ENCODE results near the gene YPEL5.

Gene YPEL5

GRCh38 chr2:30165050-30165520 is 18.3 kb downstream of the YPEL5 start:
- Mint-ChIP-seq H3K27me3 (no peaks in the 10 kb centered on the region), H3K9me3 (no peaks in the 10 kb centered on the region), H3K27ac (peak overlapping the region; percentile 94), H3K4me3 (no peak overlapping the region), H3K4me1 (peaks cover 12% of the 10 kb centered on the region), H3K36me3 (peaks cover 9% of the 10 kb centered on the region)
- ATAC-seq (ENCODE audit: low read depth) (peak; percentile 80), DNase-seq (ENCODE audit: low spot score in 2 of 2) (peak in 1 of 2 donors; percentile 73)

DNA sequence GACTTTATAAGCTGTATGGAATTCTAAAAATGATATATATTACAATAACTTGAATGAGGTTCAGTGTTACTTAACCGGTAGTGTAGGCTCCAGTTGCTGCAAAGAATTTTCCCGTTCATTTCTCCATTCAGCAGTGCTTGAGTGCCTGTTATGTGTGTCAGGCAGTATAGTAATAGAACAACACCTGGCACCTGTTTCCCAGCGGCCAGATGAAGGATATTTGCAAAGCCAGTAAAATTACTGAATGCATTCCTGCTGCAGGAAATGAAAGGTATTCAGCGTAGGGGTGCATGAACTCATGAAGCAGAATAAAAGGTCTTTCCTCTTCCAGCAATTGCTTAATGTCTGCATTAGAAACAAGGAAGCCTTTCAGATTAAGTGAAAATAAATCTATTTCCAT is 18.8 kb downstream of the YPEL5 start:
- H3K4me3 Mint-ChIP-seq = no peak overlapping the region
- ATAC-seq (ENCODE audit: low read depth) = no peak

GRCh38 chr2:30172627-30173026 is 25.8 kb downstream of the YPEL5 start:
- H3K9me3 Mint-ChIP-seq = no peaks in the 10 kb centered on the region
- ATAC-seq (ENCODE audit: low read depth) (no peak), DNase-seq (ENCODE audit: low spot score in 2 of 2) (no peak)
- no peak overlapping the region for H3K27ac Mint-ChIP-seq
- H3K36me3 Mint-ChIP-seq = peaks cover 2% of the 10 kb centered on the region
- H3K4me1 Mint-ChIP-seq = no peaks in the 10 kb centered on the region
- H3K4me3 Mint-ChIP-seq = no peak overlapping the region
- no peaks in the 10 kb centered on the region for H3K27me3 Mint-ChIP-seq

More for the DNA sequence above, 18.8 kb downstream of the YPEL5 start:
- Mint-ChIP-seq H3K36me3 (peaks cover 6% of the 10 kb centered on the region), H3K9me3 (no peaks in the 10 kb centered on the region), H3K27me3 (no peaks in the 10 kb centered on the region), H3K4me1 (peaks cover 8% of the 10 kb centered on the region), H3K27ac (no peak overlapping the region)
- no peak for DNase-seq (ENCODE audit: low spot score in 2 of 2)

- H3K4me3 Mint-ChIP-seq = no peak overlapping the region
- no peak overlapping the region for H3K27ac Mint-ChIP-seq
- H3K4me1 Mint-ChIP-seq = no peaks in the 10 kb centered on the region
- H3K9me3 Mint-ChIP-seq = no peaks in the 10 kb centered on the region
- H3K27me3 Mint-ChIP-seq = no peaks in the 10 kb centered on the region
- H3K36me3 Mint-ChIP-seq = no peaks in the 10 kb centered on the region
- no peak for ATAC-seq (ENCODE audit: low read depth)
- no peak for DNase-seq (ENCODE audit: low spot score in 2 of 2)
Measured at GRCh38 chr2:30177440-30177839, 30.6 kb downstream of the YPEL5 start.

DNA sequence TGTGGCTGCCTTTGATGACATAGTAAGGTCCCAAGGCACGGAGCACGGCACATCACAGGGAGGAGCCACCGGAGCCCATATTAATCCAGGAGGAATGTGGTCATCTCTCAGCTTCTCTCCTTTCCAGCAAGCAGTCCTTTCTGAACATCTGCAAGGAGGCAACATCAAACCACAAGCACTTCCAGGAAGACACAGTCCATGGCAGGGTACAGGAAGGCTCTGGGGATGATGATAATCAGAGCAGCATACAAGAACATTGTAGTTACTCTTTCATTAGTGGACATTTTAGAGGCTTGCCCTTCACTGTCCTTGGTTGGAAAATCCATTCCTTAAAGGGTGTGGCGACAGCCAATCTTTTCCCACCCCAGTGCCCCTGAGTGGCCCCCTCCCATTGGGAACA is 31.1 kb downstream of the YPEL5 start:
- Mint-ChIP-seq H3K27me3 (no peaks in the 10 kb centered on the region), H3K36me3 (no peaks in the 10 kb centered on the region), H3K4me3 (no peak overlapping the region), H3K4me1 (no peaks in the 10 kb centered on the region), H3K9me3 (no peaks in the 10 kb centered on the region), H3K27ac (no peak overlapping the region)
- DNase-seq (ENCODE audit: low spot score in 2 of 2) = no peak
- ATAC-seq (ENCODE audit: low read depth) = no peak

GRCh38 chr2:30178618-30179434 is 32.0 kb downstream of the YPEL5 start:
- no peak for ATAC-seq (ENCODE audit: low read depth)
- H3K27me3 Mint-ChIP-seq = no peaks in the 10 kb centered on the region

GRCh38 chr2:30179536-30179935 is 32.7 kb downstream of the YPEL5 start:
- no peak overlapping the region for H3K4me3 Mint-ChIP-seq
- DNase-seq (ENCODE audit: low spot score in 2 of 2) (no peak), ATAC-seq (ENCODE audit: low read depth) (no peak)
- H3K27me3 Mint-ChIP-seq = no peaks in the 10 kb centered on the region
- no peaks in the 10 kb centered on the region for H3K36me3 Mint-ChIP-seq
- H3K9me3 Mint-ChIP-seq = no peaks in the 10 kb centered on the region
- H3K4me1 Mint-ChIP-seq = no peaks in the 10 kb centered on the region
- H3K27ac Mint-ChIP-seq = no peak overlapping the region

More at GRCh38 chr2:30178618-30179434, 32.0 kb downstream of the YPEL5 start:
- Mint-ChIP-seq H3K4me3 (no peak overlapping the region), H3K36me3 (no peaks in the 10 kb centered on the region), H3K27ac (no peak overlapping the region), H3K9me3 (no peaks in the 10 kb centered on the region), H3K4me1 (no peaks in the 10 kb centered on the region)
- DNase-seq (ENCODE audit: low spot score in 2 of 2) = no peak

DNA sequence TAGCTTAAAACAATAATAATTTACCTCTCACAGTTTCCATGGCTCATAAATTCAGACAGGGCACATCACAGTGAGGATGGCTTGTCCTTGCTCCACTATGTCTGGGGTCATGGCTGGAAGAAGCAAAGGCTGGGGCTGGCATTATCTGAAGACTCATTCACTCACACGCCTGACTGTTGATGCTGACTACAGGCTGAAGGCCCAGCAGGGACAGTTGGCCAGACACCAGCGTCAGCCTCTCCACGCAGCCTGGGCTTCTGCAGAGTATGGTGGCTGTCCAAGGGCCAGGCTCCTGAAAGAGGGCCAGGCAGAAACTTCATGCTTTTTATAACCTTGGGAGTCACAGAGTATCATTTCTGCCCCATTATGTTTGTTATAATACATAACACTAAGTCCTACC is 33.4 kb downstream of the YPEL5 start:
- DNase-seq (ENCODE audit: low spot score in 2 of 2) (no peak), ATAC-seq (ENCODE audit: low read depth) (no peak)
- H3K4me3 Mint-ChIP-seq = no peak overlapping the region
- H3K9me3 Mint-ChIP-seq = no peaks in the 10 kb centered on the region
- H3K4me1 Mint-ChIP-seq = no peaks in the 10 kb centered on the region
- H3K36me3 Mint-ChIP-seq = no peaks in the 10 kb centered on the region
- H3K27me3 Mint-ChIP-seq = no peaks in the 10 kb centered on the region
- no peak overlapping the region for H3K27ac Mint-ChIP-seq

GRCh38 chr2:30181176-30181575 is 34.4 kb downstream of the YPEL5 start:
- no peak for ATAC-seq (ENCODE audit: low read depth)
- H3K9me3 Mint-ChIP-seq = no peaks in the 10 kb centered on the region
- no peak for DNase-seq (ENCODE audit: low spot score in 2 of 2)
- peaks cover 2% of the 10 kb centered on the region for H3K27me3 Mint-ChIP-seq
- H3K4me1 Mint-ChIP-seq = no peaks in the 10 kb centered on the region
- no peaks in the 10 kb centered on the region for H3K36me3 Mint-ChIP-seq
- H3K4me3 Mint-ChIP-seq = no peak overlapping the region
- peak overlapping the region; percentile 9 for H3K27ac Mint-ChIP-seq

DNA sequence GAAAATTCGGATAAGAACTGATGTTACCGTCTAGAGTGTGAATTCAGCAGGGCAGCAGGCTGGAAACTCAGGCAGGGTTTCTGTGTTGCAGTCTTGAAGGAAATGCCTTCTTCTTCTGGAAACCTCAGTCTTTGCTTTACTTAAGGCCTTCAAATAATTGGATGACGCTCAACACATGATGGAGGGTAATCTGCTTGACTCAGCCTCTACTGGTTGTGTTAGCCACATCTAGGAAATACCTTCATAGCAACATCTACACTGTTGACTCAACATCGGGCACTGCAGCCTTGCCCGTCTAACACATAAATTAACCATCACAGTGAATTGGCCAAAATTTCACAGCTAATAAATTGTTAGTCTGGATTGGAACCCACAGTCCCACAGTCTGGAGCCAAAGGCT is 37.2 kb downstream of the YPEL5 start:
- Mint-ChIP-seq H3K9me3 (no peaks in the 10 kb centered on the region), H3K27me3 (peaks cover 2% of the 10 kb centered on the region), H3K4me1 (peaks cover 7% of the 10 kb centered on the region), H3K4me3 (no peak overlapping the region), H3K36me3 (no peaks in the 10 kb centered on the region), H3K27ac (no peak overlapping the region)
- DNase-seq (ENCODE audit: low spot score in 2 of 2) = no peak
- ATAC-seq (ENCODE audit: low read depth) = no peak

DNA sequence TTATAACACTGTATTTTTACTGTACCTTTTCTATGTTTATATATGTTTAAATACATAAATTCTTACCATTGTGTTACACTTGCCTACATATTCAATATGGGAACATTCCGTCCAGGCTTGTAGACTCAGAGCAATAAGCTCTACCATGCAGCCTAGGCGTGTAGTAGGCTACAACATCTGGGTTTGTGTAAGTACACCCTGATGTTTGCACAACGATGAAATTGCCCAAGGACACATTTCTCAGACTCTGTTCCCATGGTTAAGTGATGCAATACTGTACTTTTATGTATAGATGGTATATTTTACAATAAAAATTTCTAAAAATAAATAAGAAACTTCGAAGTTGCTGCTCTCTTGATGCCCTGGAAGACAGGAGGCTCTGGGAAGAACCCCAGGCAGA is 38.4 kb downstream of the YPEL5 start:
- no peaks in the 10 kb centered on the region for H3K36me3 Mint-ChIP-seq
- no peaks in the 10 kb centered on the region for H3K9me3 Mint-ChIP-seq
- ATAC-seq (ENCODE audit: low read depth) = no peak
- peaks cover 7% of the 10 kb centered on the region for H3K4me1 Mint-ChIP-seq
- H3K4me3 Mint-ChIP-seq = no peak overlapping the region
- peaks cover 2% of the 10 kb centered on the region for H3K27me3 Mint-ChIP-seq
- no peak overlapping the region for H3K27ac Mint-ChIP-seq
- DNase-seq (ENCODE audit: low spot score in 2 of 2) = no peak

- H3K27ac Mint-ChIP-seq = peak overlapping the region; percentile 67
- H3K36me3 Mint-ChIP-seq = no peaks in the 10 kb centered on the region
- H3K4me3 Mint-ChIP-seq = no peak overlapping the region
- H3K9me3 Mint-ChIP-seq = no peaks in the 10 kb centered on the region
- ATAC-seq (ENCODE audit: low read depth) (peak; percentile 75), DNase-seq (ENCODE audit: low spot score in 2 of 2) (no peak)
- H3K27me3 Mint-ChIP-seq = peaks cover 2% of the 10 kb centered on the region
- peaks cover 7% of the 10 kb centered on the region for H3K4me1 Mint-ChIP-seq
Measured at GRCh38 chr2:30188292-30188691, 41.5 kb downstream of the YPEL5 start.

DNA sequence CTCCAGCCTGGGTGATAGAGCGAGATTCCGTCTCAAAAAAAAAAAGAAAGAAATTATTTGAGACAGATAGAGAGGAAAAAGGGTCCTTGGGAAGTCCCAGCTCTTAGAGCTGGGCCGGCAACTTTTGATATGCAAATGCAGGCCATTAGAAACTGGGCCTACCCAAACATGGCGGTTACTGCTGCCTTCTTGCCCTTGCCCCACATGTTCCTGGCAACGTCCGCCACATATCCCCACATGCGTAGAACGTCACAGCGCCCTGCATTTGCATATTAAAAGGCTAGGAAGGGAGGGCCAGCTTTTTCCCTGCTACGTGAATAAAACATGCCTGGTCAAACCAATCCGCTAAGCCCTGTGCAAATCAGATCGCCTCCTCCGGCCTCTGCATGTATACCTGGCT is 43.8 kb downstream of the YPEL5 start:
- no peak overlapping the region for H3K4me3 Mint-ChIP-seq

GRCh38 chr2:30191107-30191506 is 44.3 kb downstream of the YPEL5 start:
- ATAC-seq (ENCODE audit: low read depth) (no peak), DNase-seq (ENCODE audit: low spot score in 2 of 2) (no peak)
- H3K4me3 Mint-ChIP-seq = no peak overlapping the region
- no peaks in the 10 kb centered on the region for H3K9me3 Mint-ChIP-seq
- H3K4me1 Mint-ChIP-seq = peaks cover 9% of the 10 kb centered on the region
- H3K27ac Mint-ChIP-seq = no peak overlapping the region
- no peaks in the 10 kb centered on the region for H3K36me3 Mint-ChIP-seq
- peaks cover 4% of the 10 kb centered on the region for H3K27me3 Mint-ChIP-seq

More for the DNA sequence above, 43.8 kb downstream of the YPEL5 start:
- Mint-ChIP-seq H3K27me3 (peaks cover 7% of the 10 kb centered on the region), H3K27ac (no peak overlapping the region), H3K9me3 (no peaks in the 10 kb centered on the region), H3K36me3 (no peaks in the 10 kb centered on the region), H3K4me1 (peaks cover 9% of the 10 kb centered on the region)
- ATAC-seq (ENCODE audit: low read depth) = no peak
- no peak for DNase-seq (ENCODE audit: low spot score in 2 of 2)

DNA sequence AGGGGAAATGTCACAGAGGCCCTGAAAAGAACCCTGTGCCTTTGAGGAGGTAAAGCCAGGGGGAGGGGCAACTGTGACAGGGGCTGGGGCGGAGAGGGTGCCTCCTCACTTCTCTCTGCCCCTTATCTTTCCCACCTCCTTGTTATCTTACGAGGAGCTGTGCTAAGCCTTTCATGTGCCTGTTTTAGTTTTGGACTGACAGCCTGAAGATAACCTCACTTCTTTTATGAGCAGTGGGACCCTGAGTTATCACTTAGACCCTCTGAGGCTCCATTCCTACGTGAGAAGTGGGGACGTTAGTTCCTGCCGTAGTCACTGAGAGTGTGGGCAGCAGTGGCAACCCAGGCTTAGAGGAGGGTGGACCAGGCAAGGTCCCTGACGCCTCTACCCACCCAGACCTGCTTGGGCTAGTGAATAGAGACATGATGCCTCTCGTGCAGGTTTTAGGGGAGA is 45.0 kb downstream of the YPEL5 start:
- Mint-ChIP-seq H3K36me3 (no peaks in the 10 kb centered on the region), H3K4me1 (peaks cover 9% of the 10 kb centered on the region), H3K27ac (no peak overlapping the region), H3K4me3 (no peak overlapping the region), H3K27me3 (peaks cover 4% of the 10 kb centered on the region), H3K9me3 (no peaks in the 10 kb centered on the region)
- DNase-seq (ENCODE audit: low spot score in 2 of 2) (no peak), ATAC-seq (ENCODE audit: low read depth) (no peak)

All from memory B cell (primary cell).